IPS DF 6.9 (cell line): ENCODE results near the gene TMEM135.

ENCODE experiments used
- DNase-seq: peaks from one replicate; pipeline ENCODE4 v3.0.0-alpha.2; 2013; ENCODE audit warnings: low read depth, low spot score
- H3K27ac ChIP-seq: one replicate; pipeline ENCODE4 v1.5.1; 2013; ENCODE audit warnings: low read length, control low read depth
- H3K27me3 ChIP-seq: 2 replicates; pipeline ENCODE4 v1.6.1; 2013; ENCODE audit warnings: mild to moderate bottlenecking, low read length; ENCODE audit not compliant: control insufficient read depth, insufficient read depth
- H3K36me3 ChIP-seq: 2 replicates; pipeline ENCODE4 v1.6.1; 2013; ENCODE audit warnings: low read length; ENCODE audit not compliant: control insufficient read depth, insufficient read depth
- H3K4me1 ChIP-seq: 2 replicates; pipeline ENCODE4 v1.6.1; 2013; ENCODE audit warnings: low read length; ENCODE audit not compliant: control insufficient read depth, insufficient read depth
- H3K4me3 ChIP-seq: 2 replicates; pipeline ENCODE4 v1.5.1; 2013; ENCODE audit warnings: mild to moderate bottlenecking, low read length
- H3K9me3 ChIP-seq: 2 replicates; pipeline ENCODE4 v1.6.1; 2013; ENCODE audit warnings: low read length, inconsistent platforms; ENCODE audit not compliant: control insufficient read depth, insufficient read depth
- WGBS: extraction: QIAGEN DNeasy Blood & Tissue Kit; methylation state at CpG from one replicate; pipeline ENCODE4 v1.1.7; 2013; ENCODE audit warnings: mixed read lengths, missing lambda C conversion rate; ENCODE audit not compliant: insufficient read length, insufficient coverage; 5-methylcytosine and 5-hydroxymethylcytosine counted together

Gene TMEM135

GRCh38 chr11:87317441-87317840, 279.7 kb downstream of the TMEM135 start:
- Histone ChIP-seq H3K4me1 (no peaks in the 10 kb centered on the region), H3K27me3 (no peaks in the 10 kb centered on the region), H3K4me3 (no peak overlapping the region), H3K36me3 (no peaks in the 10 kb centered on the region), H3K9me3 (no peaks in the 10 kb centered on the region), H3K27ac (no peak overlapping the region)
- no peak for DNase-seq
- no CpG with 5 or more reads among the region's 2 CpGs for WGBS

- no peak overlapping the region for H3K4me3 ChIP-seq
- no peaks in the 10 kb centered on the region for H3K27me3 ChIP-seq
- no peak overlapping the region for H3K27ac ChIP-seq
- no peaks in the 10 kb centered on the region for H3K4me1 ChIP-seq
- H3K36me3 ChIP-seq = no peaks in the 10 kb centered on the region
- H3K9me3 ChIP-seq = no peaks in the 10 kb centered on the region
- no peak for DNase-seq
Measured at GRCh38 chr11:87320123-87320522, 282.4 kb downstream of the TMEM135 start.

- Histone ChIP-seq H3K4me1 (no peaks in the 10 kb centered on the region), H3K27ac (no peak overlapping the region), H3K27me3 (no peaks in the 10 kb centered on the region), H3K36me3 (no peaks in the 10 kb centered on the region), H3K4me3 (no peak overlapping the region), H3K9me3 (no peaks in the 10 kb centered on the region)
- DNase-seq = no peak
- whole genome bisulfite sequencing = no CpG with 5 or more reads among the region's 1 CpG
Measured at GRCh38 chr11:87322568-87322967, 284.8 kb downstream of the TMEM135 start.

- H3K4me1 ChIP-seq = no peaks in the 10 kb centered on the region
- no peaks in the 10 kb centered on the region for H3K27me3 ChIP-seq
- H3K36me3 ChIP-seq = no peaks in the 10 kb centered on the region
- no peaks in the 10 kb centered on the region for H3K9me3 ChIP-seq
- no peak overlapping the region for H3K4me3 ChIP-seq
- no peak overlapping the region for H3K27ac ChIP-seq
- DNase-seq = no peak
- WGBS = no CpG with 5 or more reads among the region's 5 CpGs
Measured at GRCh38 chr11:87323899-87324298, 286.2 kb downstream of the TMEM135 start.

- no peak for DNase-seq
- no peaks in the 10 kb centered on the region for H3K4me1 ChIP-seq
- H3K9me3 ChIP-seq = no peaks in the 10 kb centered on the region
- no peak overlapping the region for H3K4me3 ChIP-seq
- H3K27me3 ChIP-seq = no peaks in the 10 kb centered on the region
- no peak overlapping the region for H3K27ac ChIP-seq
- no peaks in the 10 kb centered on the region for H3K36me3 ChIP-seq
Measured at GRCh38 chr11:87324817-87325489, 287.2 kb downstream of the TMEM135 start.

- Histone ChIP-seq H3K4me1 (no peaks in the 10 kb centered on the region), H3K27ac (no peak overlapping the region), H3K27me3 (no peaks in the 10 kb centered on the region), H3K4me3 (no peak overlapping the region), H3K9me3 (no peaks in the 10 kb centered on the region), H3K36me3 (no peaks in the 10 kb centered on the region)
- 100% methylated on average over 1 of the region's 3 CpGs for WGBS
- DNase-seq = no peak
Measured at GRCh38 chr11:87325490-87325872, 287.7 kb downstream of the TMEM135 start.

- H3K36me3 ChIP-seq = no peaks in the 10 kb centered on the region
- no peak overlapping the region for H3K4me3 ChIP-seq
- WGBS = no CpG with 5 or more reads among the region's 2 CpGs
Measured at GRCh38 chr11:87326594-87326993, 288.9 kb downstream of the TMEM135 start.

GRCh38 chr11:87329172-87329571, 291.4 kb downstream of the TMEM135 start:
- WGBS = no CpG with 5 or more reads among the region's 2 CpGs
- DNase-seq = no peak
- Histone ChIP-seq H3K9me3 (no peaks in the 10 kb centered on the region), H3K36me3 (no peaks in the 10 kb centered on the region), H3K4me3 (no peak overlapping the region), H3K4me1 (no peaks in the 10 kb centered on the region), H3K27me3 (no peaks in the 10 kb centered on the region), H3K27ac (no peak overlapping the region)

More at GRCh38 chr11:87326594-87326993, 288.9 kb downstream of the TMEM135 start:
- Histone ChIP-seq H3K27ac (no peak overlapping the region), H3K9me3 (no peaks in the 10 kb centered on the region), H3K4me1 (no peaks in the 10 kb centered on the region), H3K27me3 (no peaks in the 10 kb centered on the region)
- DNase-seq = no peak

GRCh38 chr11:87330187-87330601, 292.5 kb downstream of the TMEM135 start:
- no CpG with 5 or more reads among the region's 1 CpG for WGBS
- H3K27ac ChIP-seq = no peak overlapping the region

GRCh38 chr11:87331273-87331672, 293.5 kb downstream of the TMEM135 start:
- no peaks in the 10 kb centered on the region for H3K4me1 ChIP-seq
- H3K27me3 ChIP-seq = no peaks in the 10 kb centered on the region
- no CpG with 5 or more reads among the region's 6 CpGs for WGBS
- H3K27ac ChIP-seq = no peak overlapping the region
- no peak for DNase-seq
- H3K4me3 ChIP-seq = no peak overlapping the region
- no peaks in the 10 kb centered on the region for H3K36me3 ChIP-seq
- H3K9me3 ChIP-seq = no peaks in the 10 kb centered on the region

More at GRCh38 chr11:87330187-87330601, 292.5 kb downstream of the TMEM135 start:
- H3K36me3 ChIP-seq = no peaks in the 10 kb centered on the region
- DNase-seq = no peak
- H3K9me3 ChIP-seq = no peaks in the 10 kb centered on the region
- H3K4me1 ChIP-seq = no peaks in the 10 kb centered on the region
- H3K27me3 ChIP-seq = no peaks in the 10 kb centered on the region
- H3K4me3 ChIP-seq = no peak overlapping the region

- no CpG with 5 or more reads among the region's 3 CpGs for WGBS
- DNase-seq = no peak
- H3K4me1 ChIP-seq = no peaks in the 10 kb centered on the region
- H3K9me3 ChIP-seq = no peaks in the 10 kb centered on the region; the same call in 1 of the 2 replicates
- H3K27me3 ChIP-seq = no peaks in the 10 kb centered on the region
- no peak overlapping the region for H3K4me3 ChIP-seq
- H3K36me3 ChIP-seq = no peaks in the 10 kb centered on the region
- H3K27ac ChIP-seq = no peak overlapping the region
Measured at GRCh38 chr11:87338046-87338639, 300.4 kb downstream of the TMEM135 start.
